ENCODE measurements around the gene SETD5.
A peak's percentile ranks its signal among the peaks of the same experiment; 100 is the strongest.
"Not testable (repeated sequence)": the region's sequence is repeated elsewhere in the genome, so short reads cannot be mapped to it uniquely, and the experiment has no call there.

The SETD5 gene

DNA sequence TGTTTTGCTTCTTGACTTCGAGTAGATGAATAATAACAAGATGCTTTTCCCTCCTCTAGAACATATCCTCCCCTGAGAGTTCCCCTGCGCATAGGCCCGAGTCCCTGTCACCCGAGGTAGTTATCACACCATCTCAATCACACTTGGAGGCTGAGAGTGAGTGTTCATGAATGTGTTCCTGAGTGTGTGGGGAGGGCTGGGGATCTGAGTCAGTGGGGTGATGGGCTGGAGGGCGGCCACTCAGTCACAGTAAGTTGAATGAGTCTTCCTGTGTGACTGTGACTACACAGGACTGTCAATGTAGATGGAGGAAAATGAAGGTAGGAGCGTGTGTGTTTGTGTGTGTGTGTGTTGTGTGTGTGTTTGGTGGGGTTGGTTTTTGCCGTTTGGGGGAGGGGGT, 71.0 kb downstream of the SETD5 start:
- DNase-seq: peak; percentile 8

- DNase-seq: no peak
Observed at GRCh38 chr3:9469986-9470385, 72.6 kb downstream of the SETD5 start.

DNA sequence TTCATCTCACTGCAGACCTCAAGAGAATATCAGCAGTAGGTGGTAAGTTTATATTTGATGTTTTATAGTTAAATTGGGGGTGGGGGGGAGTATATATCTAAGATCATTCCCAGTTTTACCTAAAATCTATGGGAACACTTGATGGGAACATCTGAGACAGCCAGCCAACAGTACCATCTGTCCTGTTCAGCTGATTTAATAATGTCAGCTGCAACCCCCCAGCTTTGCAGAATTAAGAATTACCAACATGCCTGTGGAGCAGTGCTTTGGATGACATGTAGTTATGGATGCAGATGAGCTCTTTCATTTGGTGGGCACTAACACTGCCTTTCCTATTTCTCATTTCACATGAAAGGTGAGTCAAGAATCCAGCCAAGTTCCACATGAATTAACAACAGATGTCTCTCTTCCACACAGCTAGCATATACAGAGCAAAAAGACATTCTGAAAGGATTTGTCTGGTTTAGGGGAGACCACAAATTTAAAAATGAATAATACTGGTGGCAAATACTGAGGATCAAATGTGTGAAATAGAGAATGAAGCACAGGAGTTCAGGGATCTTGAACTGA, 76.2 kb downstream of the SETD5 start:
- DNase-seq: no peak

DNA sequence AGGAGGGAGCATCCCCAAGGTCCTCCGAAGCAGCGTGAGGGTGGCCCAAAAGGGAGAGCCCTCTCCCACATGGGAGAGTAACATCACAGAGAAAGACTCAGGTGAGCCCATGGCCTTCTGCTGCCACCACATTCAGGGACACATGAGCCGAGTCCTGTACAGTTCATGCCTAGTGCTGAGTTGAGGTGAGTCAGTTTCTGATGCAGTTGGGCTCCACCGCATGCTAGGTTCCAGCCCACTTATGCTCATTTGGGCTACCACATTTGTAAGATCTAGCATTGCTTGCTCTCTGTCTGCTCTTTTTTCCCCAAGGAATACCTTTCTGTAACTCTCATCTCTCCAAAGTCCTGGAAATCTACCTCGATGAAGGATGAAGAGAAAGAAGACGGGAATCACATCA, 77.1 kb downstream of the SETD5 start:
- DNase-seq: no peak

DNA sequence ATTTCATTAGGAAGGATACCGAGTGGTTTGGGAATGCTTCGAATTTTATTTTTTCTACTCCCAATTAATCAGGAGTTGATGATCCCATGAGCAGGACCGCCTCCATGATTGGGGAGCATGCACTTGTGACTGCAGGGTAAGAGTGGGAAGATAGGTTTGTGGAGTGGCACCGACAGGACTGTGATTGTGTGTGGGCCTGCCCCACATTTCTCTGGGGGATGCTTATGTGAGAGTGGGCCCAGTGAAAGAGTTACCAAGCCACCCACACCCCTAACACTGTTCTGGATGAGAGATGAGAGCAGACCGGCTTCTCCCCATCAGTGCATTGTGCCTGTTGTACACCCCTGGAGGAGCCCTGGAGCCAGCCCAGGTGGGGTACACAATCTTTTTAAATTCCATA, 79.5 kb downstream of the SETD5 start:
- DNase-seq: no peak

DNA sequence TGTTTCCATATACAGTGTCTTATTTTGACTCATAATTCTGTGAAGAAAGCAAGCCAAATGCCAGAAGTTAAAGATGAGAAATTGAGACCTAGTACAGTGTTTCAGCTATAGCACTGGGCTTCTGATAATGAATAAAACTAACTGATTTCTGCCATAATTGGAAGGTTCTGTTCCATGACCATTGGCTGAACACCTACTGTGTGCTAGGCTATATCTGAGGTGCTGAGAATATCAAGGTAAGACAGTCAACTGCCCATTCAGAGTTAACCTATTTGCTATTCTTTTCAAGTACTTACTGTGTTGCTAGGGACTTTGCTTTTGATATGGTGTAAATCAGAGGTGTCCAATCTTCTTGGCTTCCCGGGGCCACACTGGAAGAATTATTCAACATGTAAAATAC, 82.8 kb downstream of the SETD5 start:
- no peak for DNase-seq

GRCh38 chr3:9485248-9485647, 87.8 kb downstream of the SETD5 start:
- no peak for DNase-seq

DNA sequence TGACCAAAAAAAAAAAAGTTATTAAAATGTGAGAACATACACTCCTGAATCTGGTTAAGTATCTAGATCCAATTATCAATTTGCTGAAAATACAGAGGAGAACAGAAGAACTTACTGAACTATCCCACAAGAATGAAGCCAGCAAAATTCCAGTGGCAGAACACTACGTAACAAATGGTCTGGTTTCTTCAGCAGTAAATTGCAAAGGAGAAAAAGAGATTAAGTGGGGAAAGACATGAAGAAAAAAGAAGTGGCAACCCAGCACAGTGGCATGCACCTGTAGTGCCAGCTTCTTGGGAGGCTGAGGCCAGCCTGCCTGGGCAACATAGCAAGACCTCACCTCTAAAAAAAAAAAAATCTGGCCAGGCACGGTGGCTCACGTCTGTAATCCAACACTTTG, 94.1 kb downstream of the SETD5 start:
- DNase-seq: no peak

DNA sequence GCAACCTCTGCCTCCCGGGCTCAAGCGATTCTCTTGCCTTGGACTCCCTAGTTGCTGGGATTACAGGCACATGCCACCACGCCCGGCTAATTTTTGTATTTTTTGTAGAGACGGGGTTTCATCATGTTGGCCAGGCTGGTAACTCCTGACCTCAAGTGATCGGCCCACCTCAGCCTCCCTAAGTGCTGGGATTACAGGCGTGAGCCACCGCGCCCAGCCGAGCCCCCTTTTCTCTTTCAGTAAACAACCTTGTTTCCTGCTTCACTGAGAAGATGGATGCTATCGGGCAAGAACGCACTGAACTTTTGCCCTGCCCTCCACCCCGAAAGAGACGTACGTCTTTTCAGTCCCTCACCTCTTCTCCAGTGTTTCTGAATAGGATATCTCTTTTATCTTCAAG, 96.6 kb downstream of the SETD5 start:
- not testable (repeated sequence) for DNase-seq

- DNase-seq: no peak
Observed at GRCh38 chr3:9496893-9497292, 99.5 kb downstream of the SETD5 start.

DNA sequence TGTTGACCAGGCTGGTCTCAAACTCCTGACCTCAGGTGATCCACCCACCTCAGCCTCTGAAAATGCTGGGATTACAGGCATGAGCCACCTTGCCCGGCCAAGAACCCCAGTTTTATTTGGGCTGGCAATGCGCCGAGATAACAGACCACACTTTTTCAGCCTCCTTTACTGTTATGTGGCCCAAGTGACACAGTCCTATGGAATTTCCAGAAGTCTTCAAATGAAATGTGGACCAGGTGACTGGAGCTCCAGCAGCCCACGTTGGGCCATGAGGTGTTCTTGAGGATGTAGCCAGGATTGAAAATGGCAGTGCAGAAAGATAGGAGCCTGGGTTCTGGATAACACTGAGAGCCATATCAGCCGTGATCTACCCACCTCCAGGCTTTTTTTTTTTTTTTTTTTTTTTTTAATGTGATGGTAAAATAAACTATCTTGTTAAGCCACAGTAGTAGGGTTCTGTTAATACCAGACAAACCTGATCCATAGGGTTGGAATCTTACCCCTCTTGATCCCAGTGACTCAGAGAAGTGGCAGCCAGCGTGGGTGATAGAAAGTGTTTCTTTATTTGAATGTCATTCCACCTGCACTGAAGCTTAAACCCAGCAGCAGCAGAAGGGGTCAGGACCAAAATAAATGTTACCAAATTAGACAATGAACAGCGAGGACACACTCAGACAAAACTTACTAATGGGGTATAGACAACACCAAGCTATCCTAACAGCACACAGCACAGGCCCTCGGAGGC, 100.6 kb downstream of the SETD5 start:
- DNase-seq: no peak

- DNase-seq: no peak
Observed at GRCh38 chr3:9498781-9499180, 101.4 kb downstream of the SETD5 start.

DNA sequence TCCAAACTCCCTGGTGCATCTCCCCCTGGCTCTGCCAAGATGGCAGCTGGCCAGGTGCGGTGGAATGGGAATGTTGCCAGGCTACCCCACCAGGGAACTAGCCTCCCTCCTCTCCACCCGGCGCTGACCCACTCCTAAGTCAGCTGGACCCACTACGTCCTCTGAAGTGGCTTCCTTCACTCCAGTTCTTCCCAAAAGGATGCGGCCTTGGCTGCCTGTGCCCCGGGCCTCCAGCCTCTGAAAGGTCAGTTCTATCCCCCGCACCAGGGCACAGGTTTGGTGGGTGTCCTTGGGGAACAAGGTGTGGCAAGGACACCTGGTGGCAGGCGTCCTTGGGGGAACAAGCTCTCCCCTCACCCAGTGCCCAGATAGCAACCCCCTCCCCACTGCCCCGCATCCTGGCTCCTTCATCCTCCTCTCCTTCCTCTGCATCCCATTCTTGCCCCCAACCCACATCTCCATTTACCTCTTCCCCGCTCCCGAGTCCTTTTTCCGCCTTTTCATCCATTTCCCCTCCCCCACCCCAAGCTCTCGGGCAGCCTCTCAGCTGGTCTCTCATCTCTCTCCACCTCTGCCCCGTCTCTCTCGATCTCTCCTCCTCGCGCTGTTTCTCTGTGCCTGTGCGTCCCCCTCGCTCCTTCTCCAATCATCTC, 102.2 kb downstream of the SETD5 start:
- DNase-seq: no peak

GRCh38 chr3:9500108-9501050, 103.0 kb downstream of the SETD5 start:
- DNase-seq: peak; percentile 63

DNA sequence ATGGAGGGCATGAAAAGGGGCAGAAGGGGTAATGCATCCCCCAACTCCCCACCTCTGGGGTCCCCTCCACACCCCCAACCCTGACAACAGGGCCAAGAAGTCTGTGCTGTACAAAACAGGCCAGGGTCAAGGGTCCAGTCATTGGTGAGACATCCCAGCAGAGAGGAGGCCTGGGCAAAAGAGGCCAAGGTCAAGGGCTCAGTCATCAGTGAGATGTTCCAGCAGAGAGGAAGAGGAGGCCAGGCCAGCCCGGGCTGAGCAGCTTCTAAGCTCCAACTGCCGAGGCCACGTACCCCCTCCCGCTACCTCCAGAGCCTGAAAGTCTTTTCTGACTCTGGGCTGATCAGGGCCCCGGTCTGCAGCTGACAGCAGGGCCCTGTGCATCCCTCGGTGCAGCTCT, 103.8 kb downstream of the SETD5 start:
- no peak for DNase-seq

GRCh38 chr3:9503283-9503682, 105.9 kb downstream of the SETD5 start:
- peak; percentile 73 for DNase-seq

DNA sequence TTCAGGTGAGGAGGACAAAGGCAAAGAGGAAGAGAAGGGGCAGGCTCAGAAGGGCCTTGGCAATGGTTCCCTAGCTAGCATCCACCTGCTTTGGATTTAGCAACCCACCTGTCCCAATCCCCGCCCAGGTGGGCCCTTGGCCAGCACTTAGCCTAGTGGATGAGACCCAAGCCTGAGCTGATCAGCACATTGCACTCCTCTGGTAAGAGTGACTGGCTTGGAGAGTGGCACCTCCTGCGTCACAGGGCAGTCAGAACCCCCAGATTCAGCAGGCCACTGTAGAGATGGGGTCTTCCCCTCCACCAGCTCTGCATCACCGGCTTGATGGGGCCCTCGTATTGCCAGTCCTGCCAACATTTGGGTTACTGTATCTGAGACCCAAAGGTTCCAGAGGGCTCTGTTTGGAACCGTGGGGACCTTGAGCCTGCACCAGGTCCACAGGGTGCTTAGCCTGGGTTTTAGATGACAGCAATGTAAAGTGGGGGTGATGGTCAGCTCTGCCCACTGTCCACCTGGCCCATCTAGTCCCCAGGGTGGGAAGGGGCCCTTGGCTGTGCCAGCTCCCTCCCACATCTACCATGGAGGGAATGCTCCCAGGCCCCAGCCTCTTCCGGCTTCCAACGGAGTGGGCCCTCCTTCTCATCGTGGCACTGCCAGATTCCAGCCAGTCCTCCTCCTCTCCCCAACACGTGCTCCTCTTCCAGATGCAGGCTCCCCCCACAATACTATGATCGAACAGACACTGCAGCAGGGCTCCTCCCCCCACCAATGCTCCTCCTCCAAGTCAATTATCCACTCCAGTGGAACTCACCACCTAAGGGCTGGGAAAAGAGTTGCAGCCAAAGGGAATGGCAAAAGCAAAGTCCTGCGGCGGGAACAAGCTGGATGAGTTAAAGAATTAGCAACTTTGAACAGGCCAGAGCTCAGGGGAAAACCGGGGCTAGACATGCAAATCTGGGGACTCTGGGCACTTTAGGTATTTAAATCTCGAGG, 110.5 kb downstream of the SETD5 start:
- DNase-seq: no peak

- no peak for DNase-seq
Observed at GRCh38 chr3:9508781-9509180, 111.4 kb downstream of the SETD5 start.

DNA sequence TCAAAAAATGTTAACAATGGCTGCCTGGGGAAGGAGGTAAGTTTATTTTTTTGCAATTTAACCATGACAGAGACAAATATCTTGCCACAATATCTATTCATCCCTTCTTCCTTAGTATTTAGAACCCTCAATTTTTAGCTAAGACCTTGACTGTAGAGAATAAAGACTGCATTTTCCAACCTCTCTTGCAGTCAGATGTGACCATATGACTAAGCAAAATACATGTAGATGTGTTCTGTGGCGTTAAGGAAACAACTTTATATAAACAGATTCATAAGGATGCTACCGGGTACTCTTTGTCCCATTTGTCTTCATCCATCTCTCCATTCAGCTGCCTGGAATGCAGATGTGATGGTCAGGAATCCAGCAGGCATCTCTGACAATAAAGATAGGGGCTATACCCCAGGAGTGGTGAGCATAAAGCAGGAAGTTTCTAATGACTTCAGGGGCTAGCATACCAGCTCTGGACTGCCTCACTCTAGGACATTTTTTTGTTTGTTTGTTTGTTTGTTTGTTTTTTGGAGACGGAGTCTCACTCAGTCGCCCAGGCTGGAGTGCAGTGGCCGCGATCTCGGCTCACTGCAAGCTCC, 115.1 kb downstream of the SETD5 start:
- DNase-seq: no peak

DNA sequence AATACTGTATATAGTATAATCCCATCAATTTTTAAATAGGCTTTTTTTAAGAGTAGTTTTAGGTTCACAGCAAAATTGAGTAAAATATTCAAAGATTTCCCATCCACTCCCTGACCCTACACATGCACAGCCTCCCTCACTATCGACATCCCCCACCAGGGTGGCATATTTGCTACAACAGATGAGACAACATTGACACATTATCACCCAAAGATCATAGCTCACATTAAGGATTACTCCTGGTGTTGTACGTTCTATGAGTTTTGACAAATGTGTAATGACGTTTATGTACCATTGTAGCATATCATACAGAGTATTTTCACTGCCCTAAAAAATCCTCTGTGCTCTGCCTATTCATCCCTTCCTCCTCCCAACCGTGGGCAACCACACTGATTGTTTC, 116.9 kb downstream of the SETD5 start:
- DNase-seq: no peak

- no peak for DNase-seq
Observed at GRCh38 chr3:9514956-9515355, 117.5 kb downstream of the SETD5 start.

DNA sequence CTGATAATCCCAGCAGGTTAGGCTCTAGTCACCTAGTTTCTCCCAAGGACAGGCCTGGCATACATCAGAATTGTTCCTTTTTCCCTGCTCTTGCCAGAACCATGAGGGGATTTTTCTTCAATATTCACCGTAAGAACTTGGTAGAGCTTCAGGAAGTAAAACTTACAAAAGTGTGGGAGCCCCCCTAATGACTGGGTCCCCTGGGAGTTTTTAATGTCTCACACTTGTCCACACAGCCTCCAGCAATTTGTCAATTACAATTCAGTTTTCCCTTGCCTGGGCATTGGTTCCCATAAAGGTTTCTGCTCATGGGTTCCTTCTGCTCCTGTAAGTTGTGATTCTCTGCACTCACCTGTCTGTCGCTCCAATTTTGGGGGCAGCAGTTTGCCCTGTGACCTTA, 127.7 kb downstream of the SETD5 start:
- no peak for DNase-seq
